ENCODE results near the gene DUOXA2. TPM values are rescaled to one million over a fixed set of nuclear protein-coding genes. Genes with fewer than 3 reads are reported as not detected.

DUOXA2 gene
- total and polyA plus RNA-seq, 2 of the 4 experiments (the other 2 are of a cell fraction) = not detected

DNA sequence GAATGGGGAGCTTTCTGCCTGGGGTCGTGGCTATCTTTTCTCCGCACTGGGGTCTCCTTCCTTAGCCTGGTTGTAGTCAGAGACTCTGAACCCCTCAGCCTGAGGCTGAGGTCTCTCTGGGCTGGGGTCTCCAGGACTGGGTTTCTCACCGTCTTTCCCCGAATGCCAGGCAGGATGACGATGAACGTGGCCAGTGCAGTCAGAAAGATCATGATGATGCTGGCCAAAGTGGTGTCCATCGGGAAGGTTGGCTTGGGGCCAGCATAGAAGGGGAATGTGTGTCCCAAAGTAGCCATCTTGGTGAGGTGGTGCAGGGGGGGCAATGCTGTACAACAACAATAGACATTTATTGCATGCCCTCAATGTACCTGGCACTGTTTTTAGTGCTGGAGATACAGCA, 8.6 kb downstream of the DUOXA2 start:
- no peak overlapping the region for H3K18ac ChIP-seq (ENCODE audit: low read depth, low read length)
- CTCF ChIA-PET = interaction anchor here (1.0 to 1.1 kb wide), 2 partner anchors 40 to 335 kb away, joined by 3 read pairs; no protein-coding TSS in a partner anchor
- BruUV-seq (replicated peaks) = no TSS peak

More for the DNA sequence above, 8.6 kb downstream of the DUOXA2 start:
- Histone ChIP-seq H2BK20ac (ENCODE audit: low read depth, low read length) (no peak overlapping the region), H3K14ac (replicated peaks; ENCODE audit: low read depth, low read length) (no peak overlapping the region), H3K4me3 (ENCODE audit: insufficient read depth, low read depth, low read length) (no peak overlapping the region), H2BK15ac (ENCODE audit: low read depth, low read length) (no peak overlapping the region), H3K56ac (ENCODE audit: extremely low read depth, insufficient read depth, low read length) (no peak overlapping the region), H3K9ac (ENCODE audit: low read depth, low read length) (no peak overlapping the region), H4K5ac (ENCODE audit: low read depth, low read length) (no peak overlapping the region), H3K27ac (ENCODE audit: insufficient read depth, low read length) (no peak overlapping the region), H4K91ac (ENCODE audit: insufficient read depth, low read depth, low read length) (no peak overlapping the region), H2AFZ (replicated peaks; ENCODE audit: low read length, poor library complexity) (no peak overlapping the region), H3K79me1 (ENCODE audit: low read depth in 1 of 2, low read length in 2 of 2) (no peaks in the 10 kb centered on the region), H2BK5ac (ENCODE audit: low read depth, low read length, poor library complexity, severe bottlenecking) (no peak overlapping the region), H3K23ac (ENCODE audit: low read depth, low read length) (no peak overlapping the region), H2BK120ac (ENCODE audit: low read depth, low read length) (no peak overlapping the region), H2AK5ac (ENCODE audit: low read depth, low read length) (no peak overlapping the region), H3K4ac (ENCODE audit: low read depth, low read length) (no peak overlapping the region), H3K36me3 (ENCODE audit: control insufficient read depth, insufficient read depth, low read length) (no peaks in the 10 kb centered on the region), H3K9me3 (ENCODE audit: control insufficient read depth, insufficient read depth, low read length) (no peaks in the 10 kb centered on the region), H3K4me1 (ENCODE audit: control insufficient read depth, insufficient read depth, low read length) (peaks cover 3% of the 10 kb centered on the region), H4K8ac (ENCODE audit: low read depth in 2 of 2, low read length in 2 of 2) (no peak overlapping the region), H3K4me2 (ENCODE audit: low read depth, low read length) (no peak overlapping the region), H2AK9ac (replicated peaks; ENCODE audit: low read depth, low read length, poor library complexity) (no peak overlapping the region), H4K20me1 (ENCODE audit: insufficient read depth, low read length) (no peaks in the 10 kb centered on the region), H3K27me3 (ENCODE audit: control insufficient read depth, insufficient read depth, low read length) (peaks cover 22% of the 10 kb centered on the region), H3K9me1 (ENCODE audit: insufficient read depth, low read length) (no peaks in the 10 kb centered on the region)
- intact Hi-C loops (cut with micrococcal nuclease) (no loop called here), dilution Hi-C loops (cut with HindIII; ENCODE audit: low sequenced_read_pairs, unreplicated experiment) (no loop called here), in situ Hi-C loops (cut with MboI; ENCODE audit: low sequenced_read_pairs) (no loop called here)
- 90% methylated on average over 4 of the region's 7 CpGs; no CpG with 5 or more reads in 1 of the 2 experiments for WGBS, 2 experiments (ENCODE audit: extremely low coverage in 2 of 2, insufficient read length in 1 of 2)
- POLR2A ChIA-PET (ENCODE audit: unreplicated experiment) = no interaction called here
- ATAC-seq (ENCODE audit: low read depth) (no peak), DNase-seq (no peak)
- TF ChIP-seq USF2 (IDR thresholded peaks at IDR 0.05; ENCODE audit: low read depth, low read length) (no peak), FOS (IDR thresholded peaks at IDR 0.05; ENCODE audit: low read depth, low read length) (no peak), SMC3 (IDR thresholded peaks at IDR 0.05; ENCODE audit: low read depth, low read length) (no peak), BHLHE40 (IDR thresholded peaks at IDR 0.05; ENCODE audit: low read depth, low read length) (no peak), CHD1 (IDR thresholded peaks at IDR 0.05; ENCODE audit: low read depth, low read length) (no peak), POLR2A (IDR thresholded peaks at IDR 0.05; ENCODE audit: low read depth, low read length) (no peak), RCOR1 (IDR thresholded peaks at IDR 0.05; ENCODE audit: insufficient replicate concordance, low read length) (no peak), NFE2L2 (IDR thresholded peaks at IDR 0.05; ENCODE audit: low read depth, low read length) (no peak), RAD21 (IDR thresholded peaks at IDR 0.05; ENCODE audit: low read length) (no peak), MAFK (IDR thresholded peaks at IDR 0.05; ENCODE audit: low read depth, low read length) (no peak), CTCF (conservative IDR thresholded peaks at IDR 0.05; ENCODE audit: low read depth, low read length) (no peak), MAZ (IDR thresholded peaks at IDR 0.05; ENCODE audit: borderline replicate concordance, low read depth, low read length) (no peak), CEBPB (IDR thresholded peaks at IDR 0.05; ENCODE audit: low read depth, low read length) (no peak), RFX5 (IDR thresholded peaks at IDR 0.05; ENCODE audit: low read depth, low read length) (no peak), MXI1 (IDR thresholded peaks at IDR 0.05; ENCODE audit: borderline replicate concordance, low read depth, low read length) (no peak), ELK1 (IDR thresholded peaks at IDR 0.05; ENCODE audit: borderline replicate concordance, low read depth, low read length) (no peak)
